Fibroblast of the aortic adventitia (primary cell): Measurements from ENCODE around the gene FER. TPM values are rescaled to one million over a fixed set of nuclear protein-coding genes. Genes with fewer than 3 reads are reported as not detected.

Source experiments
- DNase-seq: peaks from one replicate; pipeline ENCODE4 v3.0.0-alpha.2; 2010; ENCODE audit warnings: low read depth
- H3K4me3 ChIP-seq: 2 replicates; pipeline ENCODE4 v1.5.1; 2011; ENCODE audit warnings: low read depth, mild to moderate bottlenecking, control low read depth, low read length, moderate library complexity
- CTCF ChIP-seq: IDR thresholded peaks from 2 replicates; pipeline ENCODE4 v1.5.1; 2011; ENCODE audit warnings: mild to moderate bottlenecking, low read length, control low read depth, inconsistent platforms; ENCODE audit not compliant: insufficient read depth
- total RNA-seq: library from RNA; depleted of rRNA; stranded (reverse); fragments of >200 nt; gene quantifications from 2 replicates; pipeline ENCODE4 v1.2.3, GENCODE V29; 2012; ENCODE audit warnings: low replicate concordance

FER gene
- total RNA-seq, 1 donor: 41.5 TPM

DNA sequence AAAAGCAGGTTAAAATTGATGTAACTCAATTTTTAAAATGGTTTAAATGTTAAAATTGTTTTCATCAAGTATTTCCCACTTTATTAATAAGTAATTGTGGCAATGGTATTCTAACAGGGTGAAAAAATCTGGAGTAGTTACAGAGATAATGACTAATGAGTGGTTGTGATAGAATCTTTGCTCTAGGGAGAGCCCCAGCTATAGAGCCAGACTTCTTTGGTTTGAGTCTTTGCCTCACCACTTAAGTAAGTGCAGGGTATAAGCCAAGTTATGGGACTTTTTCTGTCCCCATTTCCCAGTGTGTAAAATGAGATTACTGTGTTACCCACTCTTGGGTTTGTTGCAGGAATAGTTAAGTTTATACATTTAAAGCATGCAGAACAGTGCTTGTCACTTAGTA is 158.1 kb downstream of the FER start:
- no peak overlapping the region for H3K4me3 ChIP-seq
- DNase-seq: peak; percentile 17
- TF ChIP-seq CTCF: no peak

DNA sequence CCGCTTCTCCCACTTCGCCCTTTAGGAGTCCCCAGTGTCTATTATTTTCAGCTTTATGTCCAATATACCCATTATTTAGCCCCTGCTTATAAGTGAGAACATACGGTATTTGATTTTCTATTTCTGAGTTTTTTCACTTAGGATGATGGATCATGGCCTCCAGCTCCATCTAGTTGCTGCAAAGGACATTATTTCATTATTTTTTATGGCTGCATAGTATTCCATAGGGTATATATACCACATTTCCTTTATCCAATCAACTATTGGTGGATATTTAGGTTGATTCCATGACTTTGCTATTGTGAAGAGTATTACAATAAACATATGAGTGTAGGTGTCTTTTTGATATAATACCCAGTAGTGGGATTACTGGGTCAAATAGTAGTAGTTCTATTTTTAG is 162.9 kb downstream of the FER start:
- H3K4me3 ChIP-seq: no peak overlapping the region
- no peak for DNase-seq
- no peak for TF ChIP-seq CTCF

- no peak for DNase-seq
Measured at GRCh38 chr5:108911055-108911454, 163.4 kb downstream of the FER start.

GRCh38 chr5:108917596-108917995 is 169.9 kb downstream of the FER start:
- H3K4me3 ChIP-seq: no peak overlapping the region
- TF ChIP-seq CTCF: no peak
- DNase-seq: peak; percentile 42

More at GRCh38 chr5:108911055-108911454, 163.4 kb downstream of the FER start:
- no peak for TF ChIP-seq CTCF
- no peak overlapping the region for H3K4me3 ChIP-seq

GRCh38 chr5:108919591-108920326 is 172.1 kb downstream of the FER start:
- no peak overlapping the region for H3K4me3 ChIP-seq
- peak; percentile 16 for DNase-seq
- no peak for TF ChIP-seq CTCF

DNA sequence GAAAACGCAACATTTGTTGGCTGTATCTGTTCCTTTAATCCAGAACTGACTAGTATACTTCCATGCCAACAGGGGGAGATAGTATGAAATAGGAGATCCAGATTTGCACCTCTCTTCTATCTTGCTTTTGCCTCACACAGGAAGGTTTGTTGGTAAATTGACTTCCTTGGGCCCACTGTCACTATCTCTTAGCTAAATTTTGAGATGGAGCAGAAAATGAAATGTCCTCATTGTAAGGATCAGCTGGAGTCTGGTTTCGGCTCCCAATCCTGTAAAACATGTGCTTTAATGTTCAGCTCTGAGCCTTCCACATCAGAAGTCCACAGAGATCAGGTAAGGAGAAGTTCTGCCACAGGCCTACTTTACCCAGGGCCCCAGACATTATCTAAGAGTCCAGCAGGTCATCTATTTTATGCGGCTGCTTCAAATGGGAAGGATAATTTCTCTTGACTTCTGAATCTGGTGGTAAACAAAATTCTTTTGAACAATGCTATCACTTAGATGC is 176.8 kb downstream of the FER start:
- no peak overlapping the region for H3K4me3 ChIP-seq
- DNase-seq: no peak
- TF ChIP-seq CTCF: no peak
